GM21717 (cell line): ENCODE data around the gene TYMS.

Source experiments
- ATAC-seq: cut with Tn5 transposase; IDR thresholded peaks from one replicate; pipeline ENCODE4 v1.9.1; 2021; ENCODE audit warnings: mild to moderate bottlenecking, moderate library complexity; ENCODE audit not compliant: unreplicated experiment

The TYMS gene

DNA sequence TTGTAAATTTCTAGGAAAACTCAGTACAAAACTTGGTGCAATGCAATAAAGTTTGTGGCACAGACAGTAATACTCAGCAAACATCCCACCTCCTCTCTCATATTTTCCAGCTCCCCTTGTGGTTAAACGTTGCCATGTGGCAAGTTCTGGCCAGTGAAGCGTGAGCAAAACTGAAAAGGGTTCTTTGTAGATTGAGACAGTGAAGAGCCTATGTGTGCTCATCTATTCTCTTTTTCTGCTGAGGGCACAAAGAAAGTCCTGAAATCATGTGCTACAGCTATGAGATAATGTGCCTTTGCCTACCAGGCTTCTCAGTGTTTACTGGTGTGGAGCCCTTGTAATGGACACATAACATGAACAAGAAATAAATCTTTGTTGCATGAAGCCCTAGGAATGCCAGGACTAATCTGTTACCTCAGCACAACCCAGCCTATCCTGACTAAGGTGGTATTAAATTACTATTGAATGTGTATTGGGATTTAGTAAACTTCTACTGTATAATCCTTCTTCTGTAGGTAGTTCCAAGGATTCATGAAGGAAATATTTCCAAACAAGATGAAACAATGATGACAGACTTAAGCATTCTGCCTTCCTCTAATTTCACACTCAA, 13.0 kb upstream of the TYMS start:
- peak; percentile 58 for ATAC-seq

DNA sequence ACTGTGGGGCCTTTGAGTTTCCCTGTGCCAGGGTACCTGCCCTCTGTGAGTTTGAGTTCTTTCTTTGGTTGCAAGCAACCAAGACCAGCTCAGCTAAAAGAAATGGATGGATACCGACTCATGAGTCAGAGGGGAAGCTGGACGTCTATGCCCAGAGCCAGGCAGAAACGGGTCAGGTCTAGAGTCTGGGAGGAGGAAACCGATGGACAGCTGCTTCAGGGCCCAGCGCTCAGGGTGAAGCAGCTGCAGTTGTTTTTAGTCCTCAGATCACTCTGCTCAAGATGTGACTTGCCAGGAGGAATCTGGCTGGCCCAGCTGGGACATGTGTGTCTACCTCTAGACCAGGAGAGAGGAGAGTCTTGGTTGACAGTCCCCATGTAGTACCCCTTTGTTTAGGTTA, 10.1 kb upstream of the TYMS start:
- no peak for ATAC-seq

DNA sequence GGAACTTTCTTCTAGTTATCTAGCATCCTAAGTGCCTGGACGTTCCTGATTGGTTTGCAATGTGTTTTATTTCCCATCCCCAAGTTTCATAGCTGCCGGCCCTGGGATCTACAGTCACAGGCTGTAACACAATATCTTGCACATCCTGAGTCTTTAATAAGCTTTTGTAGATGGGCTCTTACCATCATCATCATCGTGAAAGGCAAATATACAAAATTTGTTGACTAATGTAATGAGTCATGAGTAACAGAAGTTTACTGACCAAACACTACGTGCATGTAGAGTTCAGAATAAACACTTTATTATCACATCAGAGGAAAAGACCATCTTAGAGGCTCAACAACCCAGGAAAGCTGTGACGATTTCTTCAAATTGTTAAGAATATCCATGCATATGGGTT, 8.1 kb upstream of the TYMS start:
- no peak for ATAC-seq

DNA sequence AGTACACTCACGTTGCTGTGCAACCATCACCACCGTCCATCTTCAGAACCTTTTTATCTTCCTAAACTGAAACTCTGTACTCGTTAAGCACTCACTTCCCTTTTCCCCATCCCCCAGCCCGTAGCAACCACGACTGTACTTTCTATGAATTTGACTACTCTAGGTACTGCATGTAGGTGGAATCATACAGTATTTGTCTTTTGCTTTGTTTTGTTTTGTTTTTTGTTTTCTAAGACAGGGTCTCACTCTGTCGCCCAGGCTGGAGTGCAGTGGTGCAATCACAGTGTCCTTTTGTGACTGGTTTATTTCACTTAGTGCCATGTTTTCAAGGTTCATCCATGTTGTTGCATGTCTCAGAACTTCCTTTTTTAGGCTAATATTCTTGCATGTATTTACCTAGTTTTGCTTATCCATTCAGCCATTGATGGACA, 7.0 kb upstream of the TYMS start:
- peak; percentile 99 for ATAC-seq

DNA sequence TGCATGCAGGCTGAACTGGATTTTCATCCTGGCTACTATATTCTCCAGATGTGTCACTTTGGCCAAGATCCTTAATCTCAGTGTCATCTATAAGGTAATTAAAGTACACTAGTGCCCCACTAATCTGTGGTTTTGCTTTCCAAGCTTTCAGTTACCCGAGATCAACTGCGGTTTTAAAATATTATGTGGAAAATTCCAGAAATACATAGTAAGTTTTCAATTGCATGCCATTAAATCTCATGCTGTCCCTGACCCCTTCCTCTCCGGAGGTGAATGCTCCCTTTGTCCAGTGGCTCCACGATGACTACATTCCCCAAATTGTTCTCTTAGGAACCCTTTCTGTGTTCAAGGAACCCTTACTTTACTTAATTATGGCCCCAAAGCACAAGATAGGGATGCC, 5.3 kb upstream of the TYMS start:
- ATAC-seq, result no peak

DNA sequence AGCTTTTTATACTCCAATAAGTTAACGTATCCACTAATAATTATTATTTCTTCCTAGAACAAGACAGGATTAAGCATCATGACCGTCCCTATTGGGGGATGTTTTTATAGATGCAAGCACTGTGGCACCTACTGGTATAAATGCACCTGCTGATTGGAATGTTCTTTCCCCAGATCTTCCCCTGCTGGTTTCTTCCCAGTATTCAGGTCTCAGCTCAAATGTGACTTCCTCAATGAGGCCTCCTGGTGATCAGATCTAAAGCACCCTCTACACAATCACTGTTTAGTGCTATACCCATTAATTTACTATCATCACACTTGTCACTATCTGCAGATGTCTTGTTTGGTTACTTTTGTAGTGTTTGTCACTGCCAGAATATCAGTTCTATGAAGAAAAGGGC, 3.9 kb upstream of the TYMS start:
- no peak for ATAC-seq

DNA sequence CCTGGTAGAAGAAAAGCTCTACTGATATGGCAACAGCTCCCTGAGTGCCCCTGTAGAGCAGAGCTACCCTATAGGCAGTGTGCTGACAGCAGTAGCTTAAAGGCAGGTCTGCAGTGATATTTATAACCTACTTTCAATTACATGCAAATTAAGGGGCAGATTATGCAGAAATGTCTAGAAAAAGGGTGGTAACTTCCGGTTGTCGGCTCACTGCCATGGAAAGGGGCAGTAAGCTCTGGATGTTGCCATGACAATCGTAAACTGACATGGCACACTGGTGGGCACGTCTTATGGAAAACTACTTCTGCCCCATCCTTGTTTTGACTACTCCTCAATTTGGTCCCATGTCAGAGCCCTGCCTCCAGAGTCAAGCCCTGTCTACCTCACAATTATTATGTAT, 2.9 kb upstream of the TYMS start:
- ATAC-seq, result no peak

DNA sequence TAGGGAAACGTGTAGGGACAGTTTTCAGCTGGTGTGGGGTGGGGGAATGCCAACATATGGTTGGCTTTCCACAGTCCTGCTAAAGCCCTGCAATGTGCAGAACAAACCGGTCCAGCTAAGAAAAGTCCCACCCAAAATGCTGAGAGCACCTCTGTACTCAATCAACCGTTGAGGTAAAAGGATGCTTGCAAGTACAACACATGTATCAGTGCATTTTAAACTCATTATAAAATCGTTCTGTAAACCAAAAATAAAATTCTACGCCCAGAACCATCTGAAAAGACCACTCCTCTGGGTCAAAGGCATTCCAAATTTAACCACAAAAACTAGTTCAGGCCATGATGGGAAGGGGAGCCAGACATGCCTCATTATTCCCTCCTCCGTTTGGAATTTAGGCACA, 2.0 kb upstream of the TYMS start:
- ATAC-seq, result no peak

DNA sequence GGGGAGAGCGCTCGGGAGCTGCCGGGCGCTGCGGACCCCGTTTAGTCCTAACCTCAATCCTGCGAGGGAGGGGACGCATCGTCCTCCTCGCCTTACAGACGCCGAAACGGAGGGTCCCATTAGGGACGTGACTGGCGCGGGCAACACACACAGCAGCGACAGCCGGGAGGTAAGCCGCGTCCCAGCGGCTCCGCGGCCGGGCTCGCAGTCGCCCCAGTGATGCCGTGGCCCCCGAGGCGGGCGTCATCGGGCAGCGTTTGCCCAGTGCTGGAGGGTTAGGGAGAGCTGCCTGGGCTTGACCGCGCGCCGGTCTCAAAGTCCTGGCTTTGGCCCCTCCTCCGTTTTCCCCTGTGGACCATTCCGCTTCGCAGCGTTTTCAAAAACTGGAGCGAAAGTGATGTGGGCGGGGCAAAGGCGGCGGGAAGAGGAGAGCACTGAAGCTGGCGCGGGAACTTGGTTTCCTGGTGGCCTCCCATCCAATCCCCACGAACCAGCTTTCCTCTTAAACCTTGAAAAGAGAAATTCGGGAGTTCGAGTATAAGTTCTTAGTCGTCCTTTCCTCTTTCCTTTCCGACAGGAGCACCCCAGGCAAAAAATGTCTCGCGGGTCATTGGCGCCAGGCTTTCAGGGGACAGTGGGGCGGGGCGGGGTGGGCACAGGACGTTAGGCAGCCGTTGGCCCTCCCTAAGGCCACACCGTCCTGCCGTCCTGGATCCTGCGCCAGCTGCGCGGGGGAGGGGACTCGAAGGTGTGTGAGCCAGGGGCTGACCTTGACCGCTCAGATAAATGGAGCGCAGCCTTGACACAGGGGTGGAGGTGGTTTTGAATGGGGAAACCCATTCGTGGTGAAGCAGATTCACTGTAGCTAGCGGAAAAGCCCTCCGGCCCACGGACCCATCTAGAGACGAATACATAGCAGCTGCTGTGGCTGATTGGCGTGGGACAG, 821 bp downstream of the TYMS start:
- peak; percentile 57 for ATAC-seq

DNA sequence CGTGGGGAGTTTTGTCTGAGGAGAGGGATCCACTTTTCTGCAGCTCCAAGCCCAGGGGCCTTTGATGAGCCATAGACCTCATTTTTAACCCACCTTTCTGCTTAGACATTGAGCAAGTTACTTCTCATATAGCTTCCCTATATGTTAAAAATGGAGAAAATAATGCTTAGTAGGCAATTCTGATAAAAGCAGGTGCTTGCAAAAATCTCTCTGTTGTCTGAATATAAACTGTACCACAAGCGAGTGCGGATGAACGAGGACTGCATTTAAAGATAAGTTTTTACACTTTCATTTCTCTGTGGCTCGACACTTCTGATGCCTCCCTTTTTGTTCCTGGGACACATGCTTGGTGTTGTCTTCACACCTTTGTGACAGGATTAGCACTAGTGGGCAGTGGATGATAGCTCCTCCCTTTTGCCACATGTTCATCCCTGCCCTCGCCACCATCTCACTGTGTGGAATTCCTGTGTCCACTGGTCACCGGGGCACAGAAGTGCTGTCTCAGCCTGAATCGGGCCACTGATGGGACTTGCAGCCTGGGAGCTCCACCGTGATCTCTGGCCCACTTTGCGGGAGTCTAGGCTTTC, 1.6 kb downstream of the TYMS start:
- no peak for ATAC-seq

DNA sequence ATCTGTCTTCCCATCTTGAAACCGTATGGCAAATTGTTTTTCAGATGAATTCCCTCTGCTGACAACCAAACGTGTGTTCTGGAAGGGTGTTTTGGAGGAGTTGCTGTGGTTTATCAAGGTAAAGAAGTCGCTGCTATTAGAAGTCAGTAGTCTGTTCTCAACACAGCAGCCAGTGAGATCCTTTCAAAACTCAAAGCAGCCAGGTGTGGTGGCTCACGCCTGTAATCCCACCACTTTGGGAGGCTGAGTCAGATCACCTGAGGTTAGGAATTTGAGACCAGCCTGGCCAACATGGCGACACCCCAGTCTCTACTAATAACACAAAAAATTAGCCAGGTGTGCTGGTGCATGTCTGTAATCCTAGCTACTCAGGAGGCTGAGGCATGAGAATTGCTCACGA, 2.1 kb downstream of the TYMS start:
- no peak for ATAC-seq

DNA sequence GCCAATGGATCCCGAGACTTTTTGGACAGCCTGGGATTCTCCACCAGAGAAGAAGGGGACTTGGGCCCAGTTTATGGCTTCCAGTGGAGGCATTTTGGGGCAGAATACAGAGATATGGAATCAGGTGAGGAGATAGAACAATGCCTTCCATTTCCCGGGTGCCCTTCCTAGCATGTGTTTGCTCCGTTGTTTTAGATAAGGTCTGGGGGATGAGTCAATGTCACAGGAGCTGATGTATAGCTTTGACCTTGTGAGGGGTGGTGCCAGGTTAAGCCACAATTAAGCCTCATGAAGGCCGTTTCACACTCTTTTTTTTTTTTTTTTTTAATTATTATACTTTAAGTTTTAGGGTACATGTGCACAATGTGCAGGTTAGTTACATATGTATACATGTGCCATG, 4.7 kb downstream of the TYMS start:
- no peak for ATAC-seq

DNA sequence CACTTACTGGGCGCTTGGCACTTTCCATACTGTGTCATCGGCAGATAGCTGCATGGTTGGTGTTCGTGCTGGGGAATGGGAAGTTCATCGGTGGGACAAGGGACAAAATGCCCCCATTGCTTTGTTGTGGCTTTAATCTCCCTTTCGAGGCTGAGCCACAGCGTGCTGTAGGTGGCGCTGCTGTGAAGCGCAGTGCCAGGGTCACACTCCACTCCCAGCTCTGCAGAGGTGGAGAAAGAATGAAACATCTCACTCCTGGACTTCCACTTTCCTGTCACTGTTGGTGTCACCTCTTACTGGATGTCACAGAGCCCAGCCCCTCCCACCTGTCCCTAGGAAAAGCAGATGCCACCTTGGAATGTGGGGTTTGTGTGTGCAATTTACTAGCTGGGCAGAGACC, 8.7 kb downstream of the TYMS start:
- no peak for ATAC-seq

DNA sequence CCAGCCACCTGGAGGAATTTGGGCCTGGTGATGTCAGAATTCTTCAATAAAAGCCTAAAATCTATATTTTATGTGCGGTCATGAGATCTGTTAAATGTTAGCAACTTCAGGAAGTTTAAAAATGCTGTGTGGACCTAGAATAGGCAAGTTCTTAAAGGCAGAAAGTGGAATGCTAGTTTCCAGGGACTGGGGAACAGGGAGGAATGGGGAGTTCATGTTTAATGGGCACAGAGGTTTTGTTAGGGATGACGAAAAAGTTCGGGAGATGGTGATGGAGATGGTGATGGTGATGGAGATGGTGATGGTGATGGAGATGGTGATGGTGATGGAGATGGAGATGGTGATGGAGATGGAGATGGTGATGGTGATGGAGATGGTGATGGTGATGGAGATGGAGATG, 9.2 kb downstream of the TYMS start:
- ATAC-seq, result no peak

DNA sequence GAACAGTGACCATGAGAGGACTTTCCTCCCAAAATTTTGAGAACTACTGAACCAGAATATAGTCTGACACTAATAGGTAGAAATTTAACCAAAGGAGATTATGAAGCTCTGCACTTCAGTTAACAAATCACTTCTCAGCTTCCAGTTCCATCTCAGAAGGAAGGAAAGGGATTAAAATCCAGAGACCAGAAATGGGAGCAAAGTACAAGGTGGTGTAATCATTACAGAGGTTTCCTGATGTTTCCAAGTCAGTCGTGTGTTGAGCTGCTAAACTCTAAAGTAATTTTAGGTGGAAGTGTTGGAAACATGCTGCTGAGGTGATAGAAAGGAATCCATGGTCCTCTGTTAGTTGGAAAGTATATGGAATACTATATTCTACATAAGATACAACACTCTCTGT, 10.8 kb downstream of the TYMS start:
- ATAC-seq, result no peak

DNA sequence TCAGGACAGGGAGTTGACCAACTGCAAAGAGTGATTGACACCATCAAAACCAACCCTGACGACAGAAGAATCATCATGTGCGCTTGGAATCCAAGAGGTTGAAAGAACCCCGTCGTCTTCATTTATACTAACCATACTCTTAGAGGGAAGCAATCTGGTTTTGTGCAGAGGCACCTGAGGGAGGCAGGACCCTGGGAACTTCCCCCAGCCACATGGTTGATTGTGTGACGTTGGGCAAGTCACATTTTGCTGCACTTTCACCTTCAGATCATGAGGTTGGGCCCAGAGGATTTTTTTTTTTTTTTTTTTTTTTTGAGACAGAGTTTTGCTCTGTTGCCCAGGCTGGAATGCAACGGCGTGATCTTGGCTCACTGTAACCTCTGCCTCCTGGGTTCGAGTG, 11.6 kb downstream of the TYMS start:
- no peak for ATAC-seq

DNA sequence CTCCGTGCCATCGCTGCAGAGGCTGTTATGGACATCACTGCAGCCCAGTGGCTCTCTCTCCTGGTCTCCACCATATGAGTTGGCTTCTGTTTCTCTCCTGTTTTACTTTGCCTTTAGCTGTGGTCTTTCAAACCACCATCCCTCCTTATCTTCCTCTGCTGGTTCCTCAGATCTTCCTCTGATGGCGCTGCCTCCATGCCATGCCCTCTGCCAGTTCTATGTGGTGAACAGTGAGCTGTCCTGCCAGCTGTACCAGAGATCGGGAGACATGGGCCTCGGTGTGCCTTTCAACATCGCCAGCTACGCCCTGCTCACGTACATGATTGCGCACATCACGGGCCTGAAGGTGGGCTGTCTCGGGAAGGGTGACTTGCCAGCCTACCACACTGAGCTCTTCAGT, 13.1 kb downstream of the TYMS start:
- ATAC-seq, result no peak

DNA sequence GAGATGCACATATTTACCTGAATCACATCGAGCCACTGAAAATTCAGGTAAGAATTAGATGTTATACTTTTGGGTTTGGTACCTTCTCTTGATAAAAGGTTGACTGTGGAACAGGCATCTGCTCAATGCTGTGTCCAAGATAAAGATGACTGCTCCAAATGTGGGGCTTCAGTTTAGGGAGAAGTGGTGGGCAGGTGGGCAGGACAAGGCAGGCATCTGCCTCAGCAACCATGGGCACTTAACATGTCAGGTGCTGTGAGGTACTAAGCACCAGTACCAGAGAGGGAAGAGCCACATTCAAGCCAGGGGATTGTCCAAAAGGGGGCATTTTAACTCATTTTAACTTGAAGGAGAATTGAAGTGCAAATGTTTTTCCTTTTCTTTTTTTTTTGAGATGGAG, 14.0 kb downstream of the TYMS start:
- no peak for ATAC-seq

DNA sequence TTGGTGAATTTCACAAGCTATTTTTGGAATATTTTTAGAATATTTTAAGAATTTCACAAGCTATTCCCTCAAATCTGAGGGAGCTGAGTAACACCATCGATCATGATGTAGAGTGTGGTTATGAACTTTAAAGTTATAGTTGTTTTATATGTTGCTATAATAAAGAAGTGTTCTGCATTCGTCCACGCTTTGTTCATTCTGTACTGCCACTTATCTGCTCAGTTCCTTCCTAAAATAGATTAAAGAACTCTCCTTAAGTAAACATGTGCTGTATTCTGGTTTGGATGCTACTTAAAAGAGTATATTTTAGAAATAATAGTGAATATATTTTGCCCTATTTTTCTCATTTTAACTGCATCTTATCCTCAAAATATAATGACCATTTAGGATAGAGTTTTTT, 15.9 kb downstream of the TYMS start:
- no peak for ATAC-seq

DNA sequence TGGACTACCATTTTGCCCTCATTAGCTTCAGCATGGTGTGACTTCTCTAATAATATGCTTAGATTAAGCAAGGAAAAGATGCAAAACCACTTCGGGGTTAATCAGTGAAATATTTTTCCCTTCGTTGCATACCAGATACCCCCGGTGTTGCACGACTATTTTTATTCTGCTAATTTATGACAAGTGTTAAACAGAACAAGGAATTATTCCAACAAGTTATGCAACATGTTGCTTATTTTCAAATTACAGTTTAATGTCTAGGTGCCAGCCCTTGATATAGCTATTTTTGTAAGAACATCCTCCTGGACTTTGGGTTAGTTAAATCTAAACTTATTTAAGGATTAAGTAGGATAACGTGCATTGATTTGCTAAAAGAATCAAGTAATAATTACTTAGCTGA, 16.3 kb downstream of the TYMS start:
- ATAC-seq, result no peak

DNA sequence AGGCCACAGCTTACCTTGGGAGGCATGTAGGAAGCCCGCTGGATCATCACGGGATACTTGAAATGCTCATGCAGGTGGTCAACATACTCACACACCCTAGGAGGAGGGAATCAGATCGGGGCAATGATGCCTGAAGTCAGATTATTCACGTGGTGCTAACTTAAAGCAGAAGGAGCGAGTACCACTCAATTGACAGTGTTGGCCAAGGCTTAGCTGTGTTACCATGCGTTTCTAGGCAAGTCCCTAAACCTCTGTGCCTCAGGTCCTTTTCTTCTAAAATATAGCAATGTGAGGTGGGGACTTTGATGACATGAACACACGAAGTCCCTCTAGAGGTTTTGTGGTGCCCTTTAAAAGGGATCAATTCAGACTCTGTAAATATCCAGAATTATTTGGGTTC, 17.9 kb downstream of the TYMS start:
- no peak for ATAC-seq

DNA sequence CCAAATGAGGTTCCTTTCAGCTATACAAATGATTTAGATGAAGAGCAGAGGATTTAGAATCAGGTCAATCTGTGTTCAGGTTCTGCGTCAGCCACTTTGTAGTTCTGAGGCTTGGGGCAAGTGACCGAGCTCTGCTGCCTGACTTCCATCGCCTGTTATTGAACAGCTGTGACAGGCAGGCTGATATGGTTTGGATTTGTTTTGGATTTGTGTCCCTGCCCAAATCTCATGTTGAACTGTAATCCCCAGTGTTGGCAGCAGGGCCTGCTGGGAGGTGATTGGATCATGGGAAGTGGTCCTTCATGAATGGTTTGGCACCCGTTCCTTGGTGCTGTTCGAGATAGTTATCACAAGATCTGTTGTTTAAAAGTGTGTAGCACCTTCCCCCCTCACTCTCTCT, 18.6 kb downstream of the TYMS start:
- ATAC-seq, result no peak
